Calu3 (cell line): ENCODE data around the gene ZSCAN10. TPM values are rescaled to one million over a fixed set of nuclear protein-coding genes. Genes with fewer than 3 reads are reported as not detected.

ENCODE experiments used
- BruUV-seq: library from RNA; stranded (reverse); fragments of 400-500 nt; replicated peaks from 2 replicates; lab custom pipeline; 2021; lab: Mats Ljungman, UMichigan
- CTCF ChIA-PET: fragments of 300-600 bp; sonication (Branson Sonifier 250); formaldehyde crosslinking; loops from one replicate; lab custom pipeline; 2022; ENCODE audit warnings: antibody characterized with exemption; lab: Charles Lee
- DNase-seq: peaks from one replicate; pipeline ENCODE4 v3.0.0; 2022
- H3K27ac Mint-ChIP-seq: one replicate; pipeline ENCODE4 v1.8.0; 2022; ENCODE audit warnings: mixed read lengths; ENCODE audit not compliant: unreplicated experiment
- H3K27me3 Mint-ChIP-seq: one replicate; pipeline ENCODE4 v1.8.0; 2022; ENCODE audit warnings: mixed read lengths; ENCODE audit not compliant: unreplicated experiment
- H3K36me3 Mint-ChIP-seq: one replicate; pipeline ENCODE4 v1.8.0; 2022; ENCODE audit warnings: mild to moderate bottlenecking, moderate library complexity, mixed read lengths; ENCODE audit not compliant: insufficient read depth, unreplicated experiment
- H3K4me1 Mint-ChIP-seq: one replicate; pipeline ENCODE4 v1.8.0; 2022; ENCODE audit warnings: mild to moderate bottlenecking, low read depth, mixed read lengths; ENCODE audit not compliant: unreplicated experiment
- H3K4me3 Mint-ChIP-seq: one replicate; pipeline ENCODE4 v1.8.0; 2022; ENCODE audit warnings: mild to moderate bottlenecking, low read depth, moderate library complexity, mixed read lengths; ENCODE audit not compliant: unreplicated experiment
- H3K9me3 Mint-ChIP-seq: one replicate; pipeline ENCODE4 v1.8.0; 2022; ENCODE audit warnings: low read depth, mixed read lengths; ENCODE audit not compliant: unreplicated experiment
- CTCF ChIP-seq: fragments of 200-600 bp; IDR thresholded peaks from one replicate; pipeline ENCODE4 v1.8.0; 2022; ENCODE audit warnings: antibody characterized with exemption; ENCODE audit not compliant: unreplicated experiment
- intact Hi-C: fragments of 100-400 bp; cut with micrococcal nuclease; formaldehyde crosslinking; loops from one replicate; pipeline ENCODE4 v1.10.0; 2022; ENCODE audit not compliant: unreplicated experiment
- total RNA-seq: library from RNA; stranded (reverse); gene quantifications from 2 replicates; pipeline ENCODE4 v1.2.3, GENCODE V29; 2022

ZSCAN10 gene
- total RNA-seq, 1 experiment from 2014 or later, result not detected

- intact Hi-C loops, result no loop called here
- no peaks in the 10 kb centered on the region for H3K27me3 Mint-ChIP-seq
- no peak for TF ChIP-seq CTCF
- CTCF ChIA-PET, result no interaction called here
- H3K4me1 Mint-ChIP-seq, result peaks cover 13% of the 10 kb centered on the region
- no peak overlapping the region for H3K4me3 Mint-ChIP-seq
- BruUV-seq, result no TSS peak
- no peak for DNase-seq
- no peaks in the 10 kb centered on the region for H3K9me3 Mint-ChIP-seq
- peaks cover 59% of the 10 kb centered on the region for H3K36me3 Mint-ChIP-seq
- no peak overlapping the region for H3K27ac Mint-ChIP-seq
These were observed 20.8 kb upstream of the ZSCAN10 start for GRCh38 chr16:3119701-3120408.

- intact Hi-C loops, result no loop called here
- BruUV-seq, result no TSS peak
- TF ChIP-seq CTCF, result no peak
- Mint-ChIP-seq H3K36me3 (peaks cover 53% of the 10 kb centered on the region), H3K27me3 (no peaks in the 10 kb centered on the region), H3K4me3 (no peak overlapping the region), H3K9me3 (no peaks in the 10 kb centered on the region), H3K4me1 (peaks cover 13% of the 10 kb centered on the region), H3K27ac (no peak overlapping the region)
- no peak for DNase-seq
- CTCF ChIA-PET, result interaction anchor here (0.6 kb wide), 1 partner anchor 39 kb away, joined by 3 read pairs; no protein-coding TSS in a partner anchor
These were observed 20.2 kb upstream of the ZSCAN10 start for GRCh38 chr16:3119286-3119685.

DNA sequence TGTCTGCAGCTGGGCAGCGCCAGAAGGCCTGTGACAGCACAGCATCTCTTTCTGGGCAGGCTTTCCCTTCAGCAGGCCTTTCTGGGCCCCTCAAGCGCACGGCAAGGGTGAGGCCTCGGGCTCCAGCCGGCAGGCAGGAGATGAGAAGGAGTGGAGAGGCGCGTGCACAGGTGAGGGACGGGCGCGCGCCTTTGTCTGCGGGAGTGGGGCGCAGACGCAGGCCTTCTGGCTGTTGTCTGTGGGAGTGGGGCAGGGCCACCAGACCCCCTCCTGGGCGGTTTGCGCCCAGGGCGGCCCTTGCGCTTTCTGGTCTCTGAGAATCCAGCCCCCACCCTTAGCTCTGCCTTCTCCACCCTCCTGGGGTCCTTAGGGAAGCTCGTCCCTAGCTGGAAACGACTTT lies 19.8 kb upstream of the ZSCAN10 start:
- H3K4me3 Mint-ChIP-seq, result no peak overlapping the region
- no peaks in the 10 kb centered on the region for H3K9me3 Mint-ChIP-seq
- TF ChIP-seq CTCF, result no peak
- H3K27me3 Mint-ChIP-seq, result no peaks in the 10 kb centered on the region
- DNase-seq, result no peak
- CTCF ChIA-PET, result interaction anchor here (0.6 kb wide), 1 partner anchor 40 kb away, joined by 3 read pairs; no protein-coding TSS in a partner anchor
- intact Hi-C loops, result no loop called here
- H3K27ac Mint-ChIP-seq, result no peak overlapping the region
- H3K4me1 Mint-ChIP-seq, result peaks cover 12% of the 10 kb centered on the region
- H3K36me3 Mint-ChIP-seq, result peaks cover 50% of the 10 kb centered on the region
- BruUV-seq, result no TSS peak

GRCh38 chr16:3118204-3118790 lies 19.2 kb upstream of the ZSCAN10 start:
- Mint-ChIP-seq H3K36me3 (peaks cover 50% of the 10 kb centered on the region), H3K27me3 (no peaks in the 10 kb centered on the region), H3K27ac (no peak overlapping the region), H3K9me3 (no peaks in the 10 kb centered on the region), H3K4me3 (no peak overlapping the region), H3K4me1 (peaks cover 12% of the 10 kb centered on the region)
- intact Hi-C loops, result no loop called here
- CTCF ChIA-PET, result interaction anchor here (0.6 to 1.7 kb wide), 3 partner anchors 11 to 87 kb away, joined by 3 to 9 read pairs (median 7); no protein-coding TSS in a partner anchor
- BruUV-seq, result no TSS peak
- TF ChIP-seq CTCF, result no peak
- DNase-seq, result no peak
